K562 (cell line): Measurements from ENCODE around the gene EFHB. TPM values are rescaled to one million over a fixed set of nuclear protein-coding genes. Genes with fewer than 3 reads are reported as not detected.

Experiments used
- ATAC-seq: fragments of 200-7000 bp; cut with Tn5 transposase; 3 replicates; pipeline ENCODE4 v1.9.1; 2020; ENCODE audit warnings: moderate library complexity
- BruUV-seq: library from RNA; stranded (reverse); fragments of 400-500 nt; replicated peaks from 2 replicates; lab custom pipeline; 2021; lab: Mats Ljungman, UMichigan
- CTCF ChIA-PET: fragments of 300-600 bp; formaldehyde crosslinking; extraction: SDS; loops from one replicate; lab custom pipeline; 2021; ENCODE audit warnings: low intra/inter-chr PET ratio; lab: Yijun Ruan, JAX
- POLR2A ChIA-PET: fragments of 300-600, 350-650 bp; sonication (Branson Sonifier 250); formaldehyde crosslinking; extraction: SDS; loops from one replicate; lab custom pipeline; 2021; ENCODE audit warnings: antibody characterized with exemption, inconsistent platforms; lab: Yijun Ruan, JAX
- DNase-seq, 4 experiments: peaks; one replicate each; pipeline versions ENCODE4 v3.0.0 to v3.0.0-alpha.2; 2011 to 2018; ENCODE audit warnings: low spot score in 3 of 4, mixed read lengths in 3 of 4; ENCODE audit errors: extremely low read depth in 1 of 4
- FAIRE-seq: peaks from 2 replicates; lab custom pipeline; 2011; peaks lifted over from hg19 to GRCh38; lab: Jason Lieb, UNC
- H2AFZ ChIP-seq: 2 replicates; pipeline ENCODE4 v1.6.0; 2011; ENCODE audit warnings: low read depth, low read length, control low read depth, inconsistent platforms
- H3K27ac ChIP-seq: fragments of 200-600 bp; 3 replicates; pipeline ENCODE4 v1.8.0; 2011; ENCODE audit warnings: low read depth, mild to moderate bottlenecking, control low read depth, inconsistent platforms, low read length, moderate library complexity, mixed read lengths; ENCODE audit errors: extremely low read depth
- H3K27me3 ChIP-seq, 2 experiments: fragments of 300-600 bp in 1 of 2; 2 replicates in 1 of 2; 3 replicates in 1 of 2; pipeline versions ENCODE4 v1.6.0 to v1.8.0; 2011; ENCODE audit warnings: inconsistent platforms in 2 of 2, low read length in 2 of 2, mild to moderate bottlenecking in 1 of 2, mixed read lengths in 1 of 2, moderate library complexity in 1 of 2; ENCODE audit not compliant: control insufficient read depth in 2 of 2, insufficient read depth in 2 of 2
- H3K36me3 ChIP-seq: fragments of 300-600 bp; 3 replicates; pipeline ENCODE4 v1.8.0; 2011; ENCODE audit warnings: mild to moderate bottlenecking, low read length, inconsistent platforms; ENCODE audit not compliant: control insufficient read depth, insufficient read depth
- H3K4me1 ChIP-seq, 2 experiments: fragments of 200-600 bp in 1 of 2; replicated peaks in 1 of 2; 2 replicates in 1 of 2; 3 replicates in 1 of 2; pipeline versions ENCODE4 v1.5.1 to v1.8.0; 2011; ENCODE audit warnings: inconsistent platforms in 2 of 2, low read length in 2 of 2, mild to moderate bottlenecking in 1 of 2, mixed read lengths in 1 of 2, moderate library complexity in 1 of 2; ENCODE audit not compliant: control insufficient read depth in 2 of 2, insufficient read depth in 2 of 2
- H3K4me2 ChIP-seq: 2 replicates; pipeline ENCODE4 v1.6.1; 2011; ENCODE audit warnings: low read length, control low read depth, inconsistent platforms, mixed read lengths; ENCODE audit not compliant: insufficient read depth
- H3K4me3 ChIP-seq: fragments of 200-600 bp; sonication (generic), shearing (Covaris generic); 2 replicates; pipeline ENCODE4 v1.5.1; 2016; ENCODE audit warnings: control low read depth, inconsistent platforms
- H3K79me2 ChIP-seq: fragments of 200-600 bp; 3 replicates; pipeline ENCODE4 v1.8.0; 2011; ENCODE audit warnings: low read length, inconsistent platforms; ENCODE audit not compliant: control insufficient read depth, insufficient read depth
- H3K9ac ChIP-seq, 2 experiments: 2 replicates each; pipeline versions ENCODE4 v1.6.0 to v1.6.1; 2011; ENCODE audit warnings: low read depth in 2 of 2, low read length in 2 of 2, control low read depth in 1 of 2, inconsistent platforms in 1 of 2, mild to moderate bottlenecking in 1 of 2, mixed read lengths in 1 of 2; ENCODE audit not compliant: insufficient read depth in 1 of 2
- H3K9me1 ChIP-seq: one replicate; pipeline ENCODE4 v1.6.0; 2011; ENCODE audit warnings: inconsistent platforms, mild to moderate bottlenecking, low read length, moderate library complexity; ENCODE audit not compliant: control insufficient read depth, insufficient read depth
- H3K9me3 ChIP-seq: replicated peaks from 2 replicates; pipeline ENCODE4 v1.5.1; 2011; ENCODE audit warnings: low read depth, low read length, inconsistent platforms; ENCODE audit not compliant: control insufficient read depth, insufficient read depth
- H4K20me1 ChIP-seq: replicated peaks from 2 replicates; pipeline ENCODE4 v1.6.1; 2011; ENCODE audit warnings: low read length, inconsistent platforms, mixed read lengths; ENCODE audit not compliant: control insufficient read depth, insufficient read depth
- ADNP ChIP-seq: fragments of 200-800 bp; sonication (Bioruptor generic); IDR thresholded peaks from 2 replicates; pipeline ENCODE4 v1.6.1; 2016; ENCODE audit warnings: missing genetic modification characterization, missing compliant biosample characterization
- CCAR2 ChIP-seq: fragments of 200-400 bp; formaldehyde crosslinking; IDR thresholded peaks from 2 replicates; pipeline ENCODE4 v1.6.1; 2017; ENCODE audit warnings: mild to moderate bottlenecking, low read depth, low read length
- CXXC5 ChIP-seq: fragments of 250-450 bp; sonication (Bioruptor Pico); IDR thresholded peaks from 2 replicates; pipeline ENCODE4 v1.8.0; 2022; ENCODE audit warnings: inconsistent platforms, mild to moderate bottlenecking, moderate library complexity
- ETV1 ChIP-seq: fragments of 450-650 bp; conservative IDR thresholded peaks from 2 replicates; pipeline ENCODE4 v1.6.1; 2016; ENCODE audit warnings: missing genetic modification characterization, control low read depth, low read depth, missing compliant biosample characterization
- HINFP ChIP-seq: fragments of 450-650 bp; conservative IDR thresholded peaks from 2 replicates; pipeline ENCODE4 v1.6.1; 2016; ENCODE audit warnings: missing genetic modification characterization, low read depth, mild to moderate bottlenecking, control low read depth, missing compliant biosample characterization
- NR4A1 ChIP-seq, 2 experiments: fragments of 250-450 bp in 1 of 2; fragments of 450-650 bp in 1 of 2; sonication (Bioruptor Pico) in 1 of 2; IDR thresholded peaks; 2 replicates each; pipeline versions ENCODE4 v1.4.0 to v1.6.1; 2016 to 2020; ENCODE audit warnings: mild to moderate bottlenecking in 2 of 2, missing compliant biosample characterization in 1 of 2, missing genetic modification characterization in 1 of 2, moderate library complexity in 1 of 2
- RCOR1 ChIP-seq, 2 experiments: IDR thresholded peaks; 2 replicates each; pipeline ENCODE4 v1.6.1; 2012; ENCODE audit warnings: low read depth in 2 of 2, low read length in 2 of 2, borderline replicate concordance in 1 of 2, improper control_type of control experiment in 1 of 2
- SAP30 ChIP-seq: fragments of 200-600 bp; sonication (generic); IDR thresholded peaks from 2 replicates; pipeline ENCODE4 v1.6.1; 2012; ENCODE audit warnings: borderline replicate concordance, low read depth, mild to moderate bottlenecking, moderate library complexity, low read length, control low read depth, inconsistent platforms; ENCODE audit not compliant: insufficient read depth, poor library complexity, severe bottlenecking
- SMARCE1 ChIP-seq: fragments of 450-650 bp; IDR thresholded peaks from 2 replicates; pipeline ENCODE4 v1.7.1; 2016; ENCODE audit warnings: mild to moderate bottlenecking
- THRA ChIP-seq: fragments of 450-650 bp; IDR thresholded peaks from 2 replicates; pipeline ENCODE4 v1.6.1; 2017; ENCODE audit warnings: mild to moderate bottlenecking, moderate library complexity
- ZBTB17 ChIP-seq: fragments of 450-650 bp; formaldehyde crosslinking; IDR thresholded peaks from 2 replicates; pipeline ENCODE4 v1.4.0; 2020; ENCODE audit warnings: mild to moderate bottlenecking
- ZNF589 ChIP-seq: fragments of 200-800 bp; sonication (Bioruptor generic); IDR thresholded peaks from 2 replicates; pipeline ENCODE4 v1.6.1; 2016; ENCODE audit warnings: low read depth, missing genetic modification characterization, missing compliant biosample characterization
- WGBS: fragments of 100-300 bp; shearing (Covaris generic); methylation state at CpG from one replicate; pipeline ENCODE4 v1.1.6; 2016; ENCODE audit warnings: low coverage, mixed read lengths; ENCODE audit not compliant: insufficient coverage; ENCODE audit errors: missing lambda C conversion rate; 5-methylcytosine and 5-hydroxymethylcytosine counted together
- in situ Hi-C: fragments of 300-500 bp; cut with MboI; formaldehyde crosslinking; loops from 4 replicates; pipeline ENCODE4 v1.15.0; 2018; ENCODE audit warnings: inconsistent platforms, mixed read lengths
- intact Hi-C: fragments of 100-400 bp; cut with micrococcal nuclease; formaldehyde crosslinking; loops from 2 replicates; pipeline ENCODE4 v1.14.2; 2022
- polyA plus RNA-seq, 8 experiments: library from polyadenylated mRNA; depleted of rRNA in 4 of 8; stranded (reverse) in 5 of 8; unstranded in 3 of 8; fragments of >200 nt; fragmentation: Nextera tagmentation in 2 of 8; fragmentation: Illumina TruSeq in 1 of 8; extraction: Ambion mirVana in 2 of 8; extraction: Trizol in 1 of 8; gene quantifications; 2 replicates each; pipeline versions ENCODE4 v1.2.1 to v1.2.3, GENCODE V29; 2011 to 2014; ENCODE audit warnings: inconsistent platforms in 1 of 8, missing spikeins in 1 of 8
- total RNA-seq, 7 experiments: library from RNA; depleted of rRNA in 6 of 7; stranded (reverse); fragments of >200 nt in 6 of 7; fragmentation: Illumina TruSeq in 2 of 7; extraction: Trizol in 2 of 7; gene quantifications; 2 replicates each; pipeline versions ENCODE4 v1.2.1 to v1.2.3, GENCODE V29; 2011 to 2021; ENCODE audit warnings: low replicate concordance in 1 of 7

Gene EFHB
- total and polyA plus RNA-seq, 9 of the 15 experiments (the other 6 are each of a cell fraction or from before 2014, with no cell fraction given) = 1.5 to 4.0 (median 1.8) TPM

DNA sequence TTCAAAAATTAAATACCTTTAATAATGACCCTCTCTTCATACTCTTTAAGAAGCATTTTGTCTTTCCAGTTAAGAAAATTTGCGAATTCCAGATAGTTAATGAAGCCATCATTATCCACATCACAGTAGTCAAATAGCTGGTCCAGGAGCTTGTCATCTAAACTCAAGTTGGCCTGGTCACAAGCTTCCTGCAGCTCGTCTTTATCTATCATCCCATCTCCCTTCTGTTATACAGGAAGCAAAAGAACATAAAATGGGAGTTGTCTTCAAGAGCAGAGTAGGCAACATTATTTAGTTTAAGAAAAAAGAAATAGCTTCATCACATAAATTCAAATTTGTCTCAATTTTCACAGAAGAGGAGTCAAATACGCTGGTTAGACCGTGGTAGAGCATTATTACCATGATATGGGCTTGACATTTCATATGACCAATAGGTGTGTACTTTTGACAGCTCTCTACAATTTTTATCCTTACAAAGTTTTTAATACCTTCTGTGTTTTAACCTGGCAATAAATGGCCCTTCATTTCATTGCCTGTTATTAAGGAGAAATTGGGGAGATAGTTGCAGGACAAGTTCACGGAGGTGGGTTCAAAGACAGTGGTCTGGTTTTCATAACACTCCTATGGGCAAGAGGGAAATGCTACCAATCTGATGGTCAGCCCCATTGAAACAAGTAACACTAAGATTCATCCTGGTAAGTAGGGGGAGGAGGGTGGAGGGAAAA, 45.4 kb downstream of the EFHB start:
- no peaks in the 10 kb centered on the region for H3K36me3 ChIP-seq
- in situ Hi-C loops (no loop called here), intact Hi-C loops (loop anchor here (1.0 to 5.0 kb wide), 6 partner anchors 44 to 434 kb away; partner anchors contain the start of genes EFHB and SGO1)
- peak; percentile 43 for ATAC-seq
- H3K27ac ChIP-seq = peak overlapping the region; percentile 50
- no TSS peak for BruUV-seq
- peak overlapping the region; percentile 50 for H3K4me2 ChIP-seq
- H3K4me1 ChIP-seq = peaks cover 0 to 17% of the 10 kb centered on the region in 2 experiments; a peak in 3 of 5 replicates
- no peaks in the 10 kb centered on the region for H3K27me3 ChIP-seq
- peak overlapping the region in 1 of 2 experiments; percentile 7; a peak in 1 of 4 replicates for H3K9ac ChIP-seq
- POLR2A ChIA-PET = interaction anchor here (0.7 to 3.0 kb wide), 6 partner anchors 10 to 297 kb away, joined by 3 to 12 read pairs (median 4); partner anchors contain the start of gene SGO1
- H3K9me1 ChIP-seq = no peaks in the 10 kb centered on the region
- DNase-seq = peak in 2 of 4 experiments; percentile 24 to 44
- no peaks in the 10 kb centered on the region for H3K79me2 ChIP-seq
- peak overlapping the region; percentile 90 for H2AFZ ChIP-seq
- FAIRE-seq = no peak
- CTCF ChIA-PET = no interaction called here
- WGBS = 24% methylated on average over 5 of the region's 5 CpGs
- no peaks in the 10 kb centered on the region for H4K20me1 ChIP-seq
- no peak overlapping the region for H3K4me3 ChIP-seq
- H3K9me3 ChIP-seq = no peaks in the 10 kb centered on the region
- TF ChIP-seq SAP30 (peak; percentile 18), CCAR2 (no peak), THRA (no peak), HINFP (tag) (0 out of 2 replicates have a peak, but pooled peaks have one; percentile 45), CXXC5 (CRISPR knock-in tag) (0 out of 2 replicates have a peak, but pooled peaks have one; percentile 36), RCOR1 (IDR thresholded peaks at IDR 0.05; ENCODE audit: borderline replicate concordance in 1 of 2, low read depth in 2 of 2, low read length in 2 of 2) (peak in 1 of 2 experiments; percentile 48; a peak in 1 of 4 replicates), SMARCE1 (no peak), NR4A1 (CRISPR knock-in tag; IDR thresholded peaks at IDR 0.05) (no peak), NR4A1 (tag; IDR thresholded peaks at IDR 0.05) (peak; percentile 53; the same call in 1 of the 2 replicates), ETV1 (peak; percentile 35), ZNF589 (peak; percentile 47; the same call in 1 of the 2 replicates), ZBTB17 (0 out of 2 replicates have a peak, but pooled peaks have one; percentile 31), ADNP (tag) (peak; percentile 41; the same call in 1 of the 2 replicates)
